Measurements from ENCODE around the gene ALG12.

Gene ALG12

GRCh38 chr22:49904040-49904369, 14.2 kb downstream of the ALG12 start:
- Histone ChIP-seq H3K36me3 (ENCODE audit: control insufficient read depth in 2 of 2, insufficient read depth in 2 of 2, low read length in 2 of 2) (peaks cover 38 to 51% of the 10 kb centered on the region in 2 donors), H3K4me1 (ENCODE audit: control insufficient read depth, insufficient read depth, low read length) (no peaks in the 10 kb centered on the region)

DNA sequence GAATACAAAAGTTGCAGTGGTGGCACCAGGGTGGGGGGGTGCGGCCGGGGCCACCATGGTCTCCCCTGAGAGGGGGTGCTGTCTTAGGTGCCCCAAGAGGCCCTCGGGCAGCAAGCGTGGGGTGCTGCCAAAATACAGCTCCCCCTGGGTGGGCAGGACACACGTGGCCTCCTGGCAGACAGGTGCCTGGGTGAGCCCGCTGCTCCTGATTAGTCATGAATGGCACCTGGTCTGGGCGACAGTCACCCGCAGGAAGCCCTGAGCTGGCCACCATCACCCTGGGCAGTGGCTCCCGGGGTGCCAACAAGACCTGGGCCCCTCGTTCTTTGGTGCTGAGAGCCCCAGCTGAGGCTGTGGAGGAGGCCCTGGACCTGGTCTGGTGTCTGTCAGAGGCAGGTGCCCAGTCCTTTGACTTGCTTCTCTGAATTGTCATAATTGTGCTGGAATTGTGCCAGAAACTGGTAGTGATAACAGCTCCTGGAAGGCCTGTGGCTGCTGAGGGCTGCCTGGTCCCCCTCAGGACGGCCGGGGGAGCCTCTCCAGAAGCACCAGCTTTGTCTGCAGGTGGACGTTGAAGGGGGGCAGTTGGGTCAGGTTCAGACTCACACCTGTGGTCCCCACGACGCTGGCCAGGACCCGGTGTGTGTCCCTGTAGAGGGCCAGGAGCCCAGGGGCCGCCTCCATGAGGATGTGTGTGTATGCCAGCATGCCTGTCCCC, 14.8 kb downstream of the ALG12 start:
- H3K9me3 ChIP-seq (ENCODE audit: control insufficient read depth in 2 of 2, low read length in 2 of 2), result no peaks in the 10 kb centered on the region
- peaks cover 38 to 51% of the 10 kb centered on the region in 2 donors for H3K36me3 ChIP-seq (ENCODE audit: control insufficient read depth in 2 of 2, insufficient read depth in 2 of 2, low read length in 2 of 2)
- no peaks in the 10 kb centered on the region for H3K27me3 ChIP-seq (ENCODE audit: control insufficient read depth in 1 of 2, insufficient read depth in 2 of 2, low read length in 2 of 2)
- no peak overlapping the region for H3K9ac ChIP-seq (ENCODE audit: low read length in 2 of 2)
- no peaks in the 10 kb centered on the region for H3K4me1 ChIP-seq (ENCODE audit: control insufficient read depth, insufficient read depth, low read length)
- no peak overlapping the region for H3K27ac ChIP-seq (ENCODE audit: low read length)
- H3K4me3 ChIP-seq (ENCODE audit: low read length in 2 of 2), result no peak overlapping the region

More at GRCh38 chr22:49904040-49904369, 14.2 kb downstream of the ALG12 start:
- no peaks in the 10 kb centered on the region for H3K9me3 ChIP-seq (ENCODE audit: control insufficient read depth in 2 of 2, low read length in 2 of 2)
- no peak overlapping the region for H3K27ac ChIP-seq (ENCODE audit: low read length)
- H3K27me3 ChIP-seq (ENCODE audit: control insufficient read depth in 1 of 2, insufficient read depth in 2 of 2, low read length in 2 of 2), result no peaks in the 10 kb centered on the region
- no peak overlapping the region for H3K4me3 ChIP-seq (ENCODE audit: low read length in 2 of 2)
- H3K9ac ChIP-seq (ENCODE audit: low read length in 2 of 2), result no peak overlapping the region

- Histone ChIP-seq H3K4me3 (ENCODE audit: low read length in 2 of 2) (no peak overlapping the region), H3K27me3 (ENCODE audit: control insufficient read depth in 1 of 2, insufficient read depth in 2 of 2, low read length in 2 of 2) (no peaks in the 10 kb centered on the region), H3K4me1 (ENCODE audit: control insufficient read depth, insufficient read depth, low read length) (no peaks in the 10 kb centered on the region), H3K9ac (ENCODE audit: low read length in 2 of 2) (no peak overlapping the region), H3K9me3 (ENCODE audit: control insufficient read depth in 2 of 2, low read length in 2 of 2) (no peaks in the 10 kb centered on the region), H3K36me3 (ENCODE audit: control insufficient read depth in 2 of 2, insufficient read depth in 2 of 2, low read length in 2 of 2) (peaks cover 38 to 39% of the 10 kb centered on the region in 2 donors), H3K27ac (ENCODE audit: low read length) (no peak overlapping the region)
These were observed 16.8 kb downstream of the ALG12 start for GRCh38 chr22:49901457-49901856.

DNA sequence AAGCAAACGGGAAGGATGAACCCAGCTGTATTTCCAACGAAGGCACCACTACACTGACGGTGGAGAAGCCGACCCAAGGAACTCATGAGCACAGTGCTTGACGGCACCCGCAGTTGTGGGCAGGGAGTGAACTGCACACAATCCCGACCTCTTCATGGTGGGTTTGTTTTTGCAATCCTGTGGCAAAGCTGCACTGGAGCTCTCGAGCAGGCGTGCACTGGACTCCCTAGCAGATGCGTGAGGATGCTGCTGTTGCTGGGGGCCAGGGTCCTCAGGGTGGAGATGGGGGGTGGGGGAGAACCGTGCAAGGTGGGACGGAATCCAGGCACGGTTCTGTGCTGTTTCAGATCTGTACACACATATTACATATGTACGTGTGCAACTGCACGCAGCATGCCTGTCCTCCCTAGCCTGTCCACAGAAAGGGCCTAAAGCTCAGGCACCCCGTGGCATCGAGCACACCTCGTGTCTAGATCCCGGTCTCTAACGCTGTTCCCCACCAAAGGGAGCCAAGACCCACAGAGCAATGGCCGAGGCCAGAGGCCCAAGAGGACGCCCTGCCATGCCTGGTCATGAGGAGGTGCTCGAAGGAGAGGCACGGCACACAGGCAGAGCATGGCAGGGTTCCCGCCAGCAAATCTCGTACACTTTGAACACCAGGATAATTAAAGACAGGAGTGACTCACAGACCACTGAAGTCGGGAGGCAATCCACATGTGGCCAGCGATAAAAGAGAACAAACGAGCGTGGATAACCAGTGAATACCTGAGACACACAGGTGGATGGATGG, 17.6 kb downstream of the ALG12 start:
- H3K36me3 ChIP-seq (ENCODE audit: control insufficient read depth in 2 of 2, insufficient read depth in 2 of 2, low read length in 2 of 2), result peaks cover 37 to 38% of the 10 kb centered on the region in 2 donors
- H3K4me3 ChIP-seq (ENCODE audit: low read length in 2 of 2), result no peak overlapping the region
- no peaks in the 10 kb centered on the region for H3K27me3 ChIP-seq (ENCODE audit: control insufficient read depth in 1 of 2, insufficient read depth in 2 of 2, low read length in 2 of 2)
- no peak overlapping the region for H3K27ac ChIP-seq (ENCODE audit: low read length)
- H3K4me1 ChIP-seq (ENCODE audit: control insufficient read depth, insufficient read depth, low read length), result no peaks in the 10 kb centered on the region
- H3K9me3 ChIP-seq (ENCODE audit: control insufficient read depth in 2 of 2, low read length in 2 of 2), result no peaks in the 10 kb centered on the region
- H3K9ac ChIP-seq (ENCODE audit: low read length in 2 of 2), result no peak overlapping the region

DNA sequence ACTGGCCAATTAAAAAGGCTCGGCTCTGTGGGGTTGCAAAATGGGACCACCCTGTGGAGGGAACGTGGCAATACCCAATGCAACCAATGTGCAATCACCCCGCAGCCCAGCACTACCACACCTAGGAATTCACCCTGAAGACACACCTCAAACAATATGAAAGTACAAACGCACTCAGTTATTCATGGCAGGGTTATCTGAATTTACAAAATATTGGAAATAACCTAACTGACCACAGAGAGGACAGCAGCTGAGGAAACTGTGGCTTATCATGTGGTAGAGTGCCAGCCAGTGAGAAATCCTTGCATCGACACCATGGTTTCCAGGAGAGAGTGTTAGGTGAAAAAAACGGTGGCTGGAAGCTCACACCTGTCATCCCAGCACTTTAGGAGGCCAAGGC, 18.7 kb downstream of the ALG12 start:
- Histone ChIP-seq H3K9me3 (ENCODE audit: control insufficient read depth in 2 of 2, low read length in 2 of 2) (peaks cover 0 to 4% of the 10 kb centered on the region in 2 donors), H3K9ac (ENCODE audit: low read length in 2 of 2) (no peak overlapping the region), H3K27ac (ENCODE audit: low read length) (no peak overlapping the region), H3K27me3 (ENCODE audit: control insufficient read depth in 1 of 2, insufficient read depth in 2 of 2, low read length in 2 of 2) (no peaks in the 10 kb centered on the region), H3K4me3 (ENCODE audit: low read length in 2 of 2) (no peak overlapping the region), H3K4me1 (ENCODE audit: control insufficient read depth, insufficient read depth, low read length) (no peaks in the 10 kb centered on the region), H3K36me3 (ENCODE audit: control insufficient read depth in 2 of 2, insufficient read depth in 2 of 2, low read length in 2 of 2) (peaks cover 36 to 38% of the 10 kb centered on the region in 2 donors)

- Histone ChIP-seq H3K27ac (ENCODE audit: low read length) (no peak overlapping the region), H3K4me1 (ENCODE audit: control insufficient read depth, insufficient read depth, low read length) (no peaks in the 10 kb centered on the region), H3K9me3 (ENCODE audit: control insufficient read depth in 2 of 2, low read length in 2 of 2) (peaks cover 0 to 8% of the 10 kb centered on the region in 2 donors), H3K36me3 (ENCODE audit: control insufficient read depth in 2 of 2, insufficient read depth in 2 of 2, low read length in 2 of 2) (peaks cover 21 to 25% of the 10 kb centered on the region in 2 donors), H3K9ac (ENCODE audit: low read length in 2 of 2) (no peak overlapping the region), H3K27me3 (ENCODE audit: control insufficient read depth in 1 of 2, insufficient read depth in 2 of 2, low read length in 2 of 2) (no peaks in the 10 kb centered on the region), H3K4me3 (ENCODE audit: low read length in 2 of 2) (no peak overlapping the region)
These were observed 21.1 kb downstream of the ALG12 start for GRCh38 chr22:49897015-49897684.

GRCh38 chr22:49896201-49896600, 22.0 kb downstream of the ALG12 start:
- Histone ChIP-seq H3K36me3 (ENCODE audit: control insufficient read depth in 2 of 2, insufficient read depth in 2 of 2, low read length in 2 of 2) (peaks cover 12 to 15% of the 10 kb centered on the region in 2 donors), H3K27ac (ENCODE audit: low read length) (no peak overlapping the region), H3K4me3 (ENCODE audit: low read length in 2 of 2) (no peak overlapping the region)

DNA sequence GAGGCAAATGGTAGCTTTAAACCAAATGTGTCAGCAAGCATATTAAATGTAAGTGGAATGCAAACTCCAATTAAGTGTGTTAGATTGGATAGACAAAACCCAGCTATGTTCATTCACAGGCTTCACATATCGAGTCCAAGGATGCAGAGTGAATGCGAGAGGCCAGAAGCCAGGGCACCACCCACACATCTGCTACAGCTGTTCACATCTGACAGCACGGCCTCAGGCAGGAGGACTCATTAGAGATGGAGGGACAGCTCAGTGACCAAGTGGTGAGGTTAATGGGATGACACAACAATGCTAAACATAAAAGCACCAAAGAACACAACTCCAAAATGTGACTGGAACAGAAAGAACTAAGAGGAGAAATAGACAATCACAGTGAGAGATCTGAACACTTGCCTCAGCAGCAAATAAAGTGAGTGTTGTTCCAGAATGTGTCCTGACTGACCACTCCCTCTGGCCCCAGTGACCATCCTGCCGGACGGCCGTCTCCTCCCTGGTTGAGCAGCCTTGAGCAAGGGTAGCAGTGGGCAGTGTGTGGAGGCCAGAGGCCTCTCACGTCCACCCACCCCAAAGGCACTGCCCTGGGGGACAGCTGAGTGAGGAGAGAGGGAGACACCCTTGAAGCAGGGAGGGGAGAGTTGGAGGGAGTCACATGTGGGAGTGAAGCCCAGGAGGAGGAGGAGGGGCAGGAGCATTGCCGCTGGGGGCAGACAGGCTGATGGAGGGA, 23.8 kb downstream of the ALG12 start:
- no peak overlapping the region for H3K4me3 ChIP-seq (ENCODE audit: low read length in 2 of 2)
- no peak overlapping the region for H3K9ac ChIP-seq (ENCODE audit: low read length in 2 of 2)
- peaks cover 0 to 8% of the 10 kb centered on the region in 2 donors for H3K9me3 ChIP-seq (ENCODE audit: control insufficient read depth in 2 of 2, low read length in 2 of 2)
- H3K27ac ChIP-seq (ENCODE audit: low read length), result no peak overlapping the region
- peaks cover 2 to 6% of the 10 kb centered on the region in 2 donors for H3K36me3 ChIP-seq (ENCODE audit: control insufficient read depth in 2 of 2, insufficient read depth in 2 of 2, low read length in 2 of 2)
- H3K4me1 ChIP-seq (ENCODE audit: control insufficient read depth, insufficient read depth, low read length), result no peaks in the 10 kb centered on the region
- H3K27me3 ChIP-seq (ENCODE audit: control insufficient read depth in 1 of 2, insufficient read depth in 2 of 2, low read length in 2 of 2), result no peaks in the 10 kb centered on the region

More at GRCh38 chr22:49896201-49896600, 22.0 kb downstream of the ALG12 start:
- Histone ChIP-seq H3K9me3 (ENCODE audit: control insufficient read depth in 2 of 2, low read length in 2 of 2) (peaks cover 0 to 8% of the 10 kb centered on the region in 2 donors), H3K4me1 (ENCODE audit: control insufficient read depth, insufficient read depth, low read length) (no peaks in the 10 kb centered on the region), H3K9ac (ENCODE audit: low read length in 2 of 2) (no peak overlapping the region), H3K27me3 (ENCODE audit: control insufficient read depth in 1 of 2, insufficient read depth in 2 of 2, low read length in 2 of 2) (no peaks in the 10 kb centered on the region)

- no peaks in the 10 kb centered on the region for H3K27me3 ChIP-seq (ENCODE audit: control insufficient read depth in 1 of 2, insufficient read depth in 2 of 2, low read length in 2 of 2)
- H3K4me1 ChIP-seq (ENCODE audit: control insufficient read depth, insufficient read depth, low read length), result no peaks in the 10 kb centered on the region
- H3K27ac ChIP-seq (ENCODE audit: low read length), result no peak overlapping the region
- peaks cover 2 to 9% of the 10 kb centered on the region in 2 donors for H3K36me3 ChIP-seq (ENCODE audit: control insufficient read depth in 2 of 2, insufficient read depth in 2 of 2, low read length in 2 of 2)
- no peak overlapping the region for H3K4me3 ChIP-seq (ENCODE audit: low read length in 2 of 2)
- H3K9ac ChIP-seq (ENCODE audit: low read length in 2 of 2), result no peak overlapping the region
- H3K9me3 ChIP-seq (ENCODE audit: control insufficient read depth in 2 of 2, low read length in 2 of 2), result peaks cover 0 to 8% of the 10 kb centered on the region in 2 donors
These were observed 25.2 kb downstream of the ALG12 start for GRCh38 chr22:49893025-49893424.

DNA sequence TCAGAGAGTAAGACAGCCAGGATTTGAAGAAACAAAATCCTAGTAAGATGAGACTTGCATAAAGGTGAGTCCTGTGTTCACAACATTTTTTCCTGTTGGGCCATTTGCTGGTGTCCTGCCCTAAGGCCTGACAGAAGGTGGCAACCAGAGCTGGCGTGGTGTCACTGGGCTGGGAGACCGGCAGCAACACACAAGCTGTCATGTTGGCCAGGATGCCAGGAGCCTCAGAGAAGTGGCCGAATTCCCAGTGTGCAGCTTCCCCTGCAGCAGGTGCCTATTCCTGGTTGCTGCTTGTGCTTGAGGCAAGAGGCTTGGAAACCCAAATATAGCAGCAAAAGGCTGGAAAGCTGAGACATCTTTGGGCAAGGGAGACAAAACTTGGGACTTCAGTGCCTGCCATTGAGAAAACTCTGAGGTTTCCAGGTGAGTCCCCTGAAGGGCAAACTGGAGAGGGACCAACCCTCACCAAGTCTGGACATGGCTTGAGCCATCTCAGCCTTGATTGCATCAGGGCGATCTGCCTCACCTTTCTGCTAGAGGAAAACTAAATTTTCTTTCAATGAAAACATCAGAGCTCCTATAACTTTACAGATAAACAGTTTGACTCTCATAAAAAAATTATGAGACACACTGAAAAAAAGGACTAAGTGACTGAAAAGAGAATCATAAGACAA, 25.9 kb downstream of the ALG12 start:
- Histone ChIP-seq H3K4me3 (ENCODE audit: low read length in 2 of 2) (no peak overlapping the region), H3K27ac (ENCODE audit: low read length) (no peak overlapping the region), H3K27me3 (ENCODE audit: control insufficient read depth in 1 of 2, insufficient read depth in 2 of 2, low read length in 2 of 2) (no peaks in the 10 kb centered on the region), H3K9ac (ENCODE audit: low read length in 2 of 2) (no peak overlapping the region), H3K4me1 (ENCODE audit: control insufficient read depth, insufficient read depth, low read length) (no peaks in the 10 kb centered on the region), H3K36me3 (ENCODE audit: control insufficient read depth in 2 of 2, insufficient read depth in 2 of 2, low read length in 2 of 2) (peaks cover 2 to 12% of the 10 kb centered on the region in 2 donors), H3K9me3 (ENCODE audit: control insufficient read depth in 2 of 2, low read length in 2 of 2) (peaks cover 0 to 8% of the 10 kb centered on the region in 2 donors)

Measured in stomach smooth muscle (tissue), 2 donors.